Measurements from ENCODE around the gene GATAD2A. TPM values are rescaled to one million over a fixed set of nuclear protein-coding genes. Genes with fewer than 3 reads are reported as not detected.

The GATAD2A gene
- total RNA-seq, 2 experiments from 2014 or later: 104 to 107 TPM

DNA sequence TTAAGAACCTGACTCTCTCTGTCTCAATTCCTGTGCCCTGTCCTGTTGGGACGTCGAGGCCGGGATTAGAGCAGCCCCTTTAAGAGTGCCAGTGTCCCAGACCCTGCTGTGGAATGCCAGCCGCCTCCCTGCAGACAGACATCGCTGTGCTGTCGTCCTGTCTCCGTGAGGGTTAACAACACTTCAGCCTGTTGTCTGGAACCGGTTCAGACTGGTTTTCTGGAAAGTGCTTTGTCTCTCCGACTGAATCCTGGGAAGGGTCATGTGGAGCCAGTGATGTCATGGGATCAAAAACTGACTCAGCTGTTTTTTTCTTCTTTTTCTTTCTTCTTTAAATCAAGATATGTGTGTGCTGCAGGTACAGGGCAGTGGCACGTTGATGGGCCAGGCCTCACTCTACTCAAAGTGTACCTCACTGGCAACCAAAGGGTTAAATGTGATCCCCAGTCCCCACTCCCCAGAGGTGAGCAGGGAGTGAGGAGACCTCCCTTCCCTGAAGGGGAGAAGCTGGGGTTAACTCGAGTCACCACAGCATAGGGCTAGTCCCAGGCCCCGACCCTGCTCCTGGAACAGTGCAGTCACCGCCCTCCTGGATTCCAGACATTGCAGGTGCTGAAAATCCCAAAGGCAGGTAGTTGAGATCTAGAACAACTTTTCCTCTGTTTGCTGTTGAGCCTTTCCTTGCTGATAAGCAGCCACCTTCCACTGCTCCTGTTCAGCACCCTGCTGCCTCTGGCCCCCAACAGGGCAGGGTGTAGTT, 59.0 kb downstream of the GATAD2A start:
- H3K27ac ChIP-seq (ENCODE audit: low read depth in 1 of 2, low read length in 2 of 2): no peak overlapping the region
- H3K27me3 ChIP-seq (ENCODE audit: control insufficient read depth in 1 of 2, insufficient read depth in 2 of 2, low read length in 2 of 2): no peaks in the 10 kb centered on the region
- intact Hi-C loops (cut with DNase I, micrococcal nuclease): no loop called here
- POLR2A ChIA-PET: no interaction called here
- ATAC-seq (ENCODE audit: poor library complexity) (no peak), DNase-seq (no peak)
- H3K27me3 Mint-ChIP-seq: no peaks in the 10 kb centered on the region
- H3K9me3 Mint-ChIP-seq: peaks cover 8% of the 10 kb centered on the region
- peaks cover 64% of the 10 kb centered on the region for H3K36me3 Mint-ChIP-seq (ENCODE audit: low read depth)
- CTCF ChIA-PET: no interaction called here
- H3K4me3 ChIP-seq (ENCODE audit: low read length): no peak overlapping the region
- H3K27ac Mint-ChIP-seq: no peak overlapping the region
- H3K36me3 ChIP-seq (ENCODE audit: insufficient read depth, low read length): peaks cover 54% of the 10 kb centered on the region
- peaks cover 10 to 18% of the 10 kb centered on the region in 2 experiments for H3K9me3 ChIP-seq (ENCODE audit: control insufficient read depth in 1 of 2, insufficient read depth in 1 of 2, low read length in 2 of 2)
- H3K4me3 Mint-ChIP-seq: no peak overlapping the region
- H3K4me1 ChIP-seq (ENCODE audit: insufficient read depth, low read length): peaks cover 65% of the 10 kb centered on the region
- TF ChIP-seq, protein P1, sequence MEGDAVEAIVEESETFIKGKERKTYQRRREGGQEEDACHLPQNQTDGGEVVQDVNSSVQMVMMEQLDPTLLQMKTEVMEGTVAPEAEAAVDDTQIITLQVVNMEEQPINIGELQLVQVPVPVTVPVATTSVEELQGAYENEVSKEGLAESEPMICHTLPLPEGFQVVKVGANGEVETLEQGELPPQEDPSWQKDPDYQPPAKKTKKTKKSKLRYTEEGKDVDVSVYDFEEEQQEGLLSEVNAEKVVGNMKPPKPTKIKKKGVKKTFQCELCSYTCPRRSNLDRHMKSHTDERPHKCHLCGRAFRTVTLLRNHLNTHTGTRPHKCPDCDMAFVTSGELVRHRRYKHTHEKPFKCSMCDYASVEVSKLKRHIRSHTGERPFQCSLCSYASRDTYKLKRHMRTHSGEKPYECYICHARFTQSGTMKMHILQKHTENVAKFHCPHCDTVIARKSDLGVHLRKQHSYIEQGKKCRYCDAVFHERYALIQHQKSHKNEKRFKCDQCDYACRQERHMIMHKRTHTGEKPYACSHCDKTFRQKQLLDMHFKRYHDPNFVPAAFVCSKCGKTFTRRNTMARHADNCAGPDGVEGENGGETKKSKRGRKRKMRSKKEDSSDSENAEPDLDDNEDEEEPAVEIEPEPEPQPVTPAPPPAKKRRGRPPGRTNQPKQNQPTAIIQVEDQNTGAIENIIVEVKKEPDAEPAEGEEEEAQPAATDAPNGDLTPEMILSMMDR (IDR thresholded peaks at IDR 0.05): no peak
- H3K4me1 Mint-ChIP-seq (ENCODE audit: low read depth): peaks cover 58% of the 10 kb centered on the region

DNA sequence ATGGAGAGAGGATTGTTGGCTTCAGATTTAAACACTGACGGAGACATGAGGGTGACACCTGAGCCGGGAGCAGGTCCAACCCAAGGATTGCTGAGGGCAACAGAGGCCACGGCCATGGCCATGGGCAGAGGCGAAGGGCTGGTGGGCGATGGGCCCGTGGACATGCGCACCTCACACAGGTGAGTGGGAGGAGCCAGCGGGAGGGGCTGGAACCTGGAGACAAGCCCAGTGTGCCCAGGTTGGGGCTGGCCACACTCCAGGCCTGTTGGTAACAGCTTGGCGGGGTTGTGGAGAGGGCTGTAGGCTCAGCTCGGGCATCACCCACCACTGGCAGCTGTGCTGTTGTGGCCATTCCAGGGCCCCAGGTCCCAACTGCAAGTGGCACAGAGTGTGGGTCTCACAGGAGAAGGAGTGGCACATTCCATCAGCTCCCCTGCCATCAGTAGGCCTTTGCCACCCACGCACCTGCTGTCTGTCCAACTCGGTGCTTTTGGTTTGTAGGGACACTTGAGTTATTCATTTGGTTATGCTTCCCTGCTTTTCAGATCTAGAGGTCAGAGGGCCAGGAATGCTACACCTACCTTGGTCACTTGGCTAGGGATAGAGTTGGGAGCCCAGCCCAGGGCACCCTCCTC, 60.1 kb downstream of the GATAD2A start:
- TF ChIP-seq, protein P1 (IDR thresholded peaks at IDR 0.05): no peak
- Mint-ChIP-seq H3K4me3 (no peak overlapping the region), H3K27ac (peak overlapping the region; percentile 10), H3K36me3 (ENCODE audit: low read depth) (peaks cover 67% of the 10 kb centered on the region), H3K9me3 (peaks cover 8% of the 10 kb centered on the region), H3K27me3 (no peaks in the 10 kb centered on the region), H3K4me1 (ENCODE audit: low read depth) (peaks cover 54% of the 10 kb centered on the region)
- Histone ChIP-seq H3K4me1 (ENCODE audit: insufficient read depth, low read length) (peaks cover 54% of the 10 kb centered on the region), H3K27ac (ENCODE audit: low read depth in 1 of 2, low read length in 2 of 2) (no peak overlapping the region), H3K36me3 (ENCODE audit: insufficient read depth, low read length) (peaks cover 54% of the 10 kb centered on the region), H3K9me3 (ENCODE audit: control insufficient read depth in 1 of 2, insufficient read depth in 1 of 2, low read length in 2 of 2) (peaks cover 10 to 18% of the 10 kb centered on the region in 2 experiments), H3K27me3 (ENCODE audit: control insufficient read depth in 1 of 2, insufficient read depth in 2 of 2, low read length in 2 of 2) (no peaks in the 10 kb centered on the region), H3K4me3 (ENCODE audit: low read length) (no peak overlapping the region)
- DNase-seq (no peak), ATAC-seq (ENCODE audit: poor library complexity) (no peak)
- CTCF ChIA-PET: no interaction called here
- intact Hi-C loops (cut with DNase I, micrococcal nuclease): no loop called here
- POLR2A ChIA-PET: interaction anchor here (1.3 kb wide), 1 partner anchor 24 kb away, joined by 3 read pairs; no protein-coding TSS in a partner anchor

DNA sequence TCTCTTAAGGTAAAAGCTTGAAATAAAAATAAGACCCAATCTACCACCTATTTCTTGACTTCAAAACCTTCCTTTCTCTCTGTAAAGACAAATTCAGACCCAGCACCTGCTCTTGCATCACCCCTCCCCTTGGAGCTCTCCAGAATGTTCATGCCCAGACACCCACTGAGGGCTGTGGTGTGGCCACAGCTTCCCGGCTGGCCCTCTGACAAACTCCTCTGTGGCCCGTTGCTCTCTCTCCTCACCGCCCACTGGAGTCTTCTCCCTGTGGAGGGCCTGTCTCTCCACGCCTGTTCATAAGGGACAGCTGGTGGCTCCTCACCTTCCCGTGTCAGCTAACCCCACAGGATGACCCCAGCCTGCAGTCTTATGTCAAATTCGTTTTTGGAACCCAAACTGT, 60.7 kb downstream of the GATAD2A start:
- ATAC-seq (ENCODE audit: poor library complexity) (no peak), DNase-seq (no peak)
- TF ChIP-seq, protein P1 (IDR thresholded peaks at IDR 0.05): no peak
- Mint-ChIP-seq H3K27ac (peak overlapping the region; percentile 10), H3K9me3 (peaks cover 8% of the 10 kb centered on the region), H3K4me3 (peak overlapping the region; percentile 5), H3K27me3 (no peaks in the 10 kb centered on the region), H3K4me1 (ENCODE audit: low read depth) (peaks cover 52% of the 10 kb centered on the region), H3K36me3 (ENCODE audit: low read depth) (peaks cover 66% of the 10 kb centered on the region)
- H3K36me3 ChIP-seq (ENCODE audit: insufficient read depth, low read length): peaks cover 54% of the 10 kb centered on the region
- POLR2A ChIA-PET: interaction anchor here (1.3 kb wide), 1 partner anchor 23 kb away, joined by 3 read pairs; no protein-coding TSS in a partner anchor
- no peaks in the 10 kb centered on the region for H3K27me3 ChIP-seq (ENCODE audit: control insufficient read depth in 1 of 2, insufficient read depth in 2 of 2, low read length in 2 of 2)
- intact Hi-C loops (cut with DNase I, micrococcal nuclease): no loop called here
- peaks cover 54% of the 10 kb centered on the region for H3K4me1 ChIP-seq (ENCODE audit: insufficient read depth, low read length)
- no peak overlapping the region for H3K27ac ChIP-seq (ENCODE audit: low read depth in 1 of 2, low read length in 2 of 2)
- CTCF ChIA-PET: no interaction called here
- no peak overlapping the region for H3K4me3 ChIP-seq (ENCODE audit: low read length)
- H3K9me3 ChIP-seq (ENCODE audit: control insufficient read depth in 1 of 2, insufficient read depth in 1 of 2, low read length in 2 of 2): peaks cover 10 to 18% of the 10 kb centered on the region in 2 experiments

All from CD4-positive, alpha-beta T cell (primary cell).